NCI-H2227 treated with DMSO at 0.1 percent for 48 hours (cell line): ENCODE results near the gene GPN3.
"Not testable (repeated sequence)": the region's sequence is repeated elsewhere in the genome, so short reads cannot be mapped to it uniquely, and the experiment has no call there.

Experiments
- DNase-seq: peaks from one replicate; lab custom pipeline; 2025; lab: John Stamatoyannopoulos, UW

Gene GPN3

DNA sequence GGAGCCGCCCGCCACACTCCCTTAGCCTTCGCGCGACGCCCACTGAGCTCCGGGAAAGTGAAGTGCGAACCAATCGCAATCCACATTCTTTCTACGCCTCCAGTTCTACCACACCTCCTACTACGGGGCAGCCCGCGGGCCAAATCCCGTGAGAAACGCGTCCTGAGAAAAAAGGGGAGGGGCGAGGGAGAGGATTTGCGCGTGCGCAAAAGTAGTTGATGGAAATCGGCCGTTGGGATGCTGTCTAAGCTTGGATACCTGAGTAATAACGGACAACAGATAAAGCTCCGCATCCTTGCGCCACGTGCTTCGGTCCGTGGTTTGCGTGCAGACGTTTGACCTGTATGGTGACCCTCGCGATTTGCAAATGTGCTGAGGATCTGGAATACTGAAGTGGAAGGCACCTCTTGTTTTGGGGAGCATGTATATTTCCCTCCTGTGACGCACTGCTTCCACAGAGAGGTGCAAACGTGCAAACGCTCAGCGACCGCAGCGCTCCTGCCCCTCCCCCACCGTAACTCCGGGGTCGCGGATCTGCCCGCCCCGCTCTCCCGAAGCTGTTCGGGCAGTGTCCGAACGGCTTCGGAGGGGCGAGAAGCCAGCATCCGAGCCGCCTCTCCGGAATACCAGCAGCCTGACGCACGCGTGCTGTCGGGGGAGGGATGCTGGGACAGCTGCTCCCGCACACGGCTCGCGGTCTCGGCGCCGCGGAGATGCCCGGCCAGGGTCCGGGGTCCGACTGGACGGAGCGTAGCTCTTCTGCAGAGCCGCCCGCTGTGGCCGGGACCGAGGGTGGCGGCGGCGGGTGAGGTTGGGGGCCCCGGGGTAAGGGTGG, at the start of gene GPN3, which contains the start of gene FAM216A:
GPN3 (minus strand) TSS at position 44 of the 835 bp plus-strand sequence. CDS start 54 bp downstream, outside the sequence.
FAM216A (plus strand) TSS at position 632 of the 835 bp plus-strand sequence; CDS start at position 663, 31 bp downstream.
- DNase-seq, result peak; percentile 100

DNA sequence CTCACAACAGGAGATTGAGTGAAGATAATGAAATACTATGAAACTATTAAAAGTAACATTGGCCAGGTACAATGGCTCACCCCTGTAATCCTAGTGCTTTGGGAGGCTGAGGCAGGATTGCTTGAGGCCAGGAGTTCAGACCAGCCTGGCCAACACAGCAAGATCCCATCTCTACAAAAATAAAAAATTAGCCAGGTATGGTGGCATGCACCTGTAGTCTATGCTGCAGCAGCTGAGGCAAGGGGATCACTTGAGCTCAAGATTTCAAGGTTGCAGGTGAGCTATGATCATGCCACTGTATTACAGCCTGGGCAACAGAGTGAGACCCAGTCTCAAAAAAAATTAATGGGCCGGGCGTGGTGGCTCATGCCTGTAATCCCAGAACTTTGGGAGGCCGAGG, 48.9 kb upstream of the GPN3 start:
- DNase-seq, result no peak

DNA sequence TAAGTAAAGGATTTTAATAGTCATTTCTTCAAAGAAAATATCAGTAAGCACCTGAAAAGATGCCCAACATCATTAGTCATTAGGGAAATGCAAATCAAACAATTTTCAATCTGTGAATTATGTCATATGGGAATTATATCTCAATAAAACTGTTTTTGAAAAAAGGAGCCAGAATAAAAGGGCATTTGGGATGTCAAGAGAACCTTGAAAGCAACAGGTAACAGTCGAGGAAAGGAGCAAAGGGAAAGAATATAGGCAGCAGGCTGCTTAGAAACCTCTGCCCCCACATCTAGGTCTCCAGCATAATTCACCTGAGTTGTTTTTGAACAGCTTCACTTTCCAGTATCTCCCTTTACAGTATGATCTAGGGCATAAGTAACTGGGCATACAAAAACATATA, 46.3 kb upstream of the GPN3 start:
- no peak for DNase-seq

DNA sequence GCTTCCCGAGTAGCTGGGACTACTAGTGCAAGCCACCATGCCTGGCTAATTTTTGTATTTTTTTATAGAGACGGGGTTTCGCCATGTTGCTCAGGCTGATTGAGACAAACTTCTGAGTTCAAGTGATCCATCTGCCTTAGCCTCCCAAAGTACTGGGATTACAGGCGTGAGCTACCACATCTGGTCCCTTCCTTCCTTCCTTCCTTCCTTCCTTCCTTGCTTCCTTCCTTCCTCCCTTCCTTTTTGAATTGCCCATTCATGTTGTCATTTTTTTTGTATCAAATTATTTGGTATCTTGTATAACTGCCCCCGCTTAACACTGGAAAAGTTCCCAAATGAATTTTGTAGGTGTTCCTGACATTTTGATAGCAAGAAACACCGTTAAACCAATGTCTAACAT, 45.8 kb upstream of the GPN3 start:
- DNase-seq, result no peak

DNA sequence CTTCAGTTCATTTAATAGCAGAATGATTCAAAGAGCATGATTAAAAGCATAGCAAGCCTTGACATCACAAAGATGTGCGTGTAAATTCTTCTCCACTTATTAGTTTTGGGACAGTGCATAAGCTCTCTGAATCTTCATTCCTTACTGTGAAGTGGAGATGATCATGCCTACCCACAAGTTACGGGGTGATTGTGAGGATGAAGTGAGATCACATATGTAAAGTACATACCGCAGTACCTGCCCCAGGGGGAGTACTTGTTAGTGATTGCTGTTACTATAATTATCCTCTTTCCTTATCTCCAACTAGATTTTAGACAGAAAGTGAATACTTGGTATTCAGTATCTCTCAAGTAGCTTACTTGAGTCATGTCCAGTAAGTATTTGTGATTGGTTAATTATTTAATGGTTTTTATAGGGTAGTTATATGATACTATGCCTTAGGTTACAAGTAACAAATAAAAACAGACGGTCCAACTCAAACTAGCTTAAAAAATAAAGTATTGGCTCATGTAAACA, 40.1 kb upstream of the GPN3 start:
- no peak for DNase-seq

DNA sequence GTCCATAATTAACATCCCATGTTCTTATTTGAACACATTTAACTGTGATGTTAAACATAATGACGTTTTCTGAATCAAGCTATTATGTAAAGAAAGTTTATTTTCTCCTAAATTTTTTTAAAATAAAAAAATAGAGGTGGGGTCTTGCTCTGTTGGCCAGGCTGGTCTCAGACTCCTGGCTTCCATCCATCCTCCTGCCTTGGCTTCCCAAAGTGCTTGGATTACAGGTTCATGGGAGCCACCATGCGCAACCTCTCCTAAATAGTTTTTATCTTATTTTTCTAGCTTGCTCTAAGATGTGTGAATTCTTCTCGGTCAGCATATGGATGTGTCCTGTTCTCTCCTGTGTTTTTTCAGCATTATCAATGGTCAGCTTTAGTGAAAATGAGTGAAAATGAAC, 37.3 kb upstream of the GPN3 start:
- no peak for DNase-seq

DNA sequence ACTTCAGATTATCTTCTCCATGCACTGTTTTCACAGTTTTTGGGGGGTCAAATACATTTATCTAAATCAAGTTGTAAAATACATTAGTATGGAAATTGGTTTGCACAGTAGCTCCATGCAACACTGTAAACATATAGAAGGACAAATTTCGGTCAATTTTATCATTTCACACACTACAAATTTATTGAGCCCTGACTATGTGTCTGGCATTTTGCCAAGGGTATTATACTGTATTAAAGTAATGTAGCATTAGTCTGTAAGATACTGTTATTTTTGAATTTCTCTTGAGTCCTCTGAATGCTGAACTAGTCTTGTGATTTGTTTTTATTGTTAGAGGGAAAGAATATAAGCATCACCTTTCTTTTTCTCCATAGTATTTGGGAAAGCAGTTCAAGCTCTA, 35.4 kb upstream of the GPN3 start:
- DNase-seq, result no peak

DNA sequence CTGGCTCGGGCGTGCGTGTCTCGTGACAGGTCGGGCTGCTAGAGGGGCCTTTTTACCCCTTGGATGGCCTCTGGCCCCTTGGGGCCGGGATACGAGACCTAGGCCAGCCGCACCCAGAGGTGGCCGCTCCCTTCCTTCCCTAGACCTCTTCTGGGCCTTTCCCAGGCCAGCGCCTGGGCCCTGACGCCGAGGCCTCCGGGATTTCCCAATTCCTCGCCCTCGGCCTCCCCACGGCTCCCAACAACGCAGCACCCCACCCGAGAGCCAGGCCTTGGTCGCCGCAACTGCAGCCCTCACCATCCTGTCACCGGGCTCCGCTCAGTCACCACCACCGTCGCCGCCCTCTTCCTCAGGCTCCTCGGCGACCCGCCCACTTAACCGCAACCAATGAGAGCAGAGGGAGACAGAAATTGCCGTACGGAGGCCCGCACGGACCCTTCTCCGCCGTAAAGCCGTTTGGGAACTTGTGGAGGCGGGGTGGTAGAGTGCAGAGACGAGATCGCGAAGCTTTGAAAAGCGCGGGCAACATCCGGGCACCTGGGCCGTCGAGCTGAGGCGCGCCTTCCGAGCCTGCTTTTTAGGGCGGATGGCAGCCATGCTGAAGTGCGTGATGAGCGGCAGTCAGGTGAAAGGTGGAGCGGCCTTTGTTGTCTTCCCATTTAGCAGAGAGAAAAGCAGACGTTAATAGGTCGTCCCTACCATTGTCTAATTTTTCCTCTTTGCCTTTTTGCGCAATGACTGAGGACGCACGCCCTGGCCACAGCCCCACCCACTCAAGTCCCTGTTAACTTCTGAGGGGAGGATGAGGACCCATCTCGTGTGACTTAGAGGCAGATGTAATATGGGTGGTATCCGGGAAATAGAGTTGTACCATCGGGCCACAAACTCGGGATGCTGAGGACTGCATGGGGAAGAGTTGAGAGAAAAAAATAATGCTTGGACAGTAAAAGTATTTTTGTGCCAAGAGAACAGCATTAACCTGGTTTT, 34.0 kb upstream of the GPN3 start, which contains the start of the genes RAD9B and VPS29:
RAD9B (plus strand) TSS at position 580 of the 987 bp plus-strand sequence; CDS start at position 587, 7 bp downstream.
VPS29 (minus strand) TSS at position 360 of the 987 bp plus-strand sequence; CDS start at position 300, 60 bp downstream.
- peak; percentile 98 for DNase-seq

DNA sequence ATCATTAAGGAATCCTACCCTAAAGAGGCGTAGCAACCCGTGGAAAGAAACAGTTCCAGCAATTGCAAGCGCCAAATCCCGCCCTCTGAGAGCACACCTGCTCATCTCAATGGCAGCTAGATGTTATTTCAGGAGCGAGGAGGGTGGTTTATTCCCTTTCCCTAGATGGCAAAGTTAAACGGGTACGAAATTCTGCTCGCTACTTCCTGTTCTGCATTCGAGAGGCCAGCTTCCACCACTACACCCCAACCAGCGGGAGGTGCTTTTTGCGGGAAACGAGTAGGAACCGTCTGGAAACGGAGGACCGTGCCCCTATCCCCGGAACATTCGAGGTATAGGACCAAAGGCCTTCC, 33.3 kb upstream of the GPN3 start:
- DNase-seq, result peak; percentile 31

DNA sequence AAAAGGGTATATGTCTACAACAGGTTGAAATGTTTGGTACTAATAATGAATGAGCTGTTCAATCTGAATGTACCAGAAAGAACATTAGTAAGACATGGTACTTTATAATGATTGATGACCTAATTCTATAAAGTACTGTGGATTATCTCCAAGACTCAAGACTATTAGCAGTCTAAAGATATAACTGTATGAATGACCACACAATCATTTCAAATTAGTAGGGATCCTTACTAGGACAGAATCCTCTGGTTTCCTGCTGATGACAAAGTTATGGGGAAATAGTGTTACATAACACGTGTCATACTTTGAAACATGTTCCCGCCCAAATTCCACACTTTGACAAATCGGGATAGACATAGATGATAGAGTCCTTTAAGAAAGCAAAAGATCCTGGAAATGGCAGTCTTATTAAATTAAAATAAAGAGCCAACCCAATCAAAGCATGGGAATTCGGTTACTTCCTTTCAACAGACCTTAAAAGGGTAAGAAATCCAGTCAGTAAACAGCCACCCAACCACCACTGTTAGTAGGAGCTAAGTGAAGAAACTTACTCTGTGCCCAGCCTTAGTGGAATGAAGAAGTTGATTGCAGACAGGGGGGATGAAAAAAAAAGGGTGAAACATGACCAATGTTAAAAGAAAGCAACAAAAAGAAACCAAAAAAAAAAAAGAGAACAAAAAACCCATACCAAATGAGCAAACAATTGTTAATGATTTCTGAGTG, 31.1 kb upstream of the GPN3 start:
- no peak for DNase-seq

DNA sequence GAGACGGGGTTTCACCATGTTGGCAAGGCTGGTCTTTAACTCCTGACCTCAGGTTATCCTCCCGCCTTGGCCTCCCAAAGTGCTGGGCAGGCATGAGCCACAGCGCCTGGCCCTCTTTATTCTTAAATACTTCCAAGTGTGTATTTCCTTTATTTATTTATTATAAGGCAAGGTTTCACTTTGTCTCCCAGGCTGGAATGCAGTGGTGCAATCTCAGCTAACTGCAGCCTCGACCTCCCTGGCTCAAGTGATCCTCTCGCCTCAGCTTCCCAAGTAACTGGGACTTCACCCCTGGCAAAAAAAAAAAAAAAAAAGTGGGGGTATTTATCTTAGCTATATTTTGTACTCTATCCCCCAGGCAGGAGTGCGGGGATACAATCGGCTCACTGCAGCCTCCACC, 7.4 kb upstream of the GPN3 start:
- DNase-seq, result no peak

DNA sequence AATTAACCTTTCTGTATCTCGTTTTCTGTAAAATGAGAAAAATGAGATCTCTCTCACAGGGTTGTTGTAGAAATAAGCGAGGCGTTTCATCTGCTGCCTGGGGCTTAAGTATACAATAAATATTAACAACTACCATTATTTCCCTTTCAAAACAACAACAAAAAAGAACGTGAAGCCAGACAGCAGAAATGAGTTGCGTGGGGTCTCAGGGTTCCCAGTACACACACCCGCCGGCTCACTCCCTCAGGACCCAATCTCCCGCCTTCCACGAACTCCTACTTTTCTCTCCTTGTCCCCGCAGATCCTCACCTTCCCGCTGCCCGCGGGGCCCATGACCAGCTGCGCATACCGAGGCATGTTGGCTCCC, 227 bp downstream of the GPN3 start:
- DNase-seq, result no peak

DNA sequence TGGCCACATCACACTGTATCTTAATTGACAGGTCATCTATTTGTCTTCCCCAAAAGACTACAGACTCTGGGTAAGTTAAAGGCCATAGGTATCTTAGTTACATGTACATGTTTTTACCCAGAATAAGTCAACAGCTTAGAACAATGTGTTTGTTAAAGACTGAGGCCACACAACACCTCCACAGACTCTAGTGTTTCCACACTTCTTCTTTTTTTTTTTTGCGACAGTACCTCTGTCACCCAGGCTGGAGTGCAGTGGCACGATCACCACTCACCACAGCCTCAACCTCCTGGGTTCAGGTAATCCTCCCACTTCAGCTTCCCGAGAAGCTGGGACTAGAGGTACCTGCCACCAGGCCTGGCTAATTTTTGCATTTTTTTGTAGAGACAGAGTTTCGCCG, 1.3 kb downstream of the GPN3 start:
- no peak for DNase-seq

DNA sequence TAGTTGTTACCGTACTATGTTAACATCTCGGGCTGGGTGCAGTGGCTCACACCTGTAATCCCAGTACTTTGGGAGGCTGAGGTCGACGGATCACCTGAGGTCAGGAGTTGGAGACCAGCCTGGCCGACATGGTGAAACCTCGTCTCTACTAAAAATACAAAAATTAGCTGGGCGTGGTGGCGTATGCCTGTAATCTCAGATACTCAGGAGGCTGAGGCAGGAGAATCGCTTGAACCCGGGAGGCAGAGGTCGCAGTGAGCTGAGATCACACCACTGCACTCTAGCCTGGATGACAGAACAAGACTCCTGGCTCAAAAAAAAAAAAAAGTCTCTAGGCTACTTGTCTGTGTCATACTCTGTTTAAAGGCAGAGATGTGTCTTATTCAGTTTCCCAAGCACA, 2.3 kb downstream of the GPN3 start:
- not testable (repeated sequence) for DNase-seq

DNA sequence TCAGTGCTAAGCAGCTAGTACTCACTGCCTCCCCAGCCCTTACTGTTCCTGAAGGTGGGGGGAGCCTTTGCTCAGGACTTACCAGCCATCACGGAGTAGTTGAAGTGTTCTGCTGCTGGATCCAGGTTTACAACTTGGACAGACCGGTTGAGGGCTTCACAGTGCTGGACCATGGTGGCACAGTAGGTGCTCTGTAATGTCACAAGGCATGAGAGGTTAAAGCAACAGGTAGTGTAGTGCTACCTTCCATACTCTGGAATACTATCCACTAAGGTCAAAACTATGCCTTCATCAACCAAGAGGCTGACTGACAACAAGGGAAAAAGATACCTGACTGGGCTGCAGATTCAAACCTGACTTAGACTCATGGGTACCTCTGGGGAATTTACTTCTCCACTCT, 3.0 kb downstream of the GPN3 start:
- no peak for DNase-seq

DNA sequence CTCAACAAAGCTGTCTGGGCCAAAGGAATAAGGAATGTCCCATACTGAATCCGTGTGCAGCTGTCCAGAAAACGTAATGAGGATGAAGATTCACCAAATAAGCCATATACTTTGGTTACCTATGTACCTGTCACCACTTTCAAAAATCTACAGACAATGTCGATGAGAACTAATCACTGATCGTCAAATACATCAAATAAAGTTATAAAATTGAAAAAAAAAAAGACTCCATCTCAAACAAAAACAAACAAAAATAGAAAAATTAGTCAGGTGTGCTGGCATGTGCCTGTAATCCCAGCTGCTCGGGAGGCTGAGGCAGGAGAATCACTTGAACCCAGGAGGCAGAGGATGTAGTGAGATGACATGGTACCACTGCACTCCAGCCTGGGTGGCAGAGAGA, 6.9 kb downstream of the GPN3 start:
- DNase-seq, result not testable (repeated sequence)

DNA sequence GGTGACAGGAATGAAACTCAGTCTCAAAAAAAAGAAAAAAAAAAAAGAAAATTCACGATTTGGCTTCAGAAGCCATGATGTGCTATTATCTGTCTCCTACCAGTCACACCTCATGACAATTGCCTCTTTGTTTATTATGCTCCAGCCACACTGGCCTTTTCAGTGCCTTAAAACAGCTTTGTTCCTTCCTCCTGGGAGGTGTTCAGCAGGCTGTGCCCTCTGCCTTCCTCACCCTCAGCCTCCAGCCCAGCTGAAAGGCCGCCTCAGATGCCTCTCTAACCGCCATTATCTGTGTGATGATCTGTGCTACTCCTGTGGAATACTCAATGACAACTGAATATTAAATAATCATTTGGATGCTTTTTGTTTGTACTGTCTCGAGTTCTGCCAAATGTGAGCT, 9.3 kb downstream of the GPN3 start:
- DNase-seq, result no peak

DNA sequence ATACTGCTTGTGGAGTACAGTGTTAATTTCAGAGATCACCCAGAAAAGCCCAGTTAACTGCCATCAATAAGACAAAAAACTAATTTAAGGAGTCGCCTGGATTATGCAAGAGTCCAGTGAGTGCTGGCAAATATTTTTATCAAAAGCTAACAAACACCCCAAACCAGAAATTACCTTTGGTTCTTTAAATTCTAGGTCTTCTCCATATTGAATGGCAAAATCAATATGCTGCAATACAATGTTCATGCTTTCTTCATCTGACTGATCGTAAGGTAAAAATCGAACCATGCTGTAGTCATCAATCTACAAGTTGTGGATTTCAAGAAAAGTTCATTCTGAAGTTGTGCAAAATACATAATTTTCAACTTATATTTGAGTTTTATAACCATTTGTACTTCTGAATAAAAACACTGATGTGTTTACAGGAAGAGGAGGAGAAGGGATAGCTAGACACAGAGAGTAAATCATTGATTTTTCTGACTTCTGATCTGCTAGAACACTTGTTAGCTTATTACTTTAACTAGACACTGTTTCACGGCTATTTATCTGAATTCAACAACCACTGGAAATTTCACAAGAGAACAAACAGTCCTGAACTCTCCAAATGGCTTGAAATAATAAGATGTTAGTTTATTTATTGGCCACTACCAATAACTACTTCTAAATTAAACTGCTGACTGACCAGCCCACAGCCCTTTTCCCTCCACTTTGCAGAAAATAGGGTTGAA, 14.3 kb downstream of the GPN3 start:
- DNase-seq, result no peak

DNA sequence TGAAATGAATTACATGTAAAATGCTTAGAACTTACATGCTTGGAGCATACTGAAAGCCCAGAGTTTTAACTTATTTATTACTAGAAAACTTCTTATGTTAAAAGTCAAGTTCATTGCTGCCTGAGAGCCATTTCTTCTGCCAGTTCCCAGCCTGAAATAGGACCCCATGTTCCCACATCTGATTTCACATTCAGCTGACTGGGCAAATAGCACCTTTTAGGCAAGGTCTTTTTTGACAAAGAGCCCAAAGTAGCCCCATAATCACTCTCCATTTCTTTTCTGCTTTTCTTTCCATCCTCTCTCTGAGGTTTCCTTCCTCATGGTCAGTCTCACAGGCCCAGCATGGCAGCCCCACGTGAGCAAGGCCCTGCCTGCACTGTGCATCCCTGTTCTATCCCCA, 16.8 kb downstream of the GPN3 start:
- DNase-seq, result no peak

DNA sequence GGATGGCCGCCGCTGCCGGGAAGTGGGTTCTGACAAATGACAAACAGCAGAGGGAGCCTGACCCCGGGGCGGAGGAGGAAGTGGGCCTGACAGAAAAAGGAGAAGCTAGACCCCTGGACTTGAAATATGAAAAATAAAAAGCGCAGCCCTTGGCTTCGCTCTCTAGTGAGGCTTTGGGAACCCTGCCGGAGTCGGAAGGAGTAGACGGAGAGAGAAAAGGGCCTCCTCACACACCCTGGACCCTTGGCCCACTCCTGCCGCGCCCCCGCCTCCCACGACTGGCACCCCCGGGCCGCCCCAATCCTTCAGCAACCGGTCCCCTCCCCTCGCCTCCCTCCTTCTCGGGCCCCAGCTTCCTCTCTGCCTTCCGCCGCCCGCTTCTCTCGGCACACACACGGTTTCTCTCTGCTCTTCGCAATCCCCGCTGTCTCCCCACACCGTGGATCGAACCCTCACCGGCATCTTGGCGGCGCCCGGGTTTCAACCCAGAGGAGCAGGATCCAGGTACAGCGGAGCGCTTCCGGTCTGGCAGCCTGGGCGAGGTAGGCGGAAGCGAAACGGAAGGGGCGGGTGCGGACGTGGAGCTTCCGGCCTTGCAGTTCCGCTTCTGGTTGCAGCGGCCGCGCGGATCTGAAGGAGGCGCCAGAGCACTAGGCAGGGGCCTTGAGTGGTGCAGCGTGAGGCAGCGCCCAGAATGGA, 18.1 kb downstream of the GPN3 start, which contains the start of gene ARPC3:
ARPC3 (minus strand) TSS at position 539 of the 699 bp plus-strand sequence; CDS start at position 462, 77 bp downstream.
- DNase-seq, result peak; percentile 92
